K562 (cell line): ENCODE results near the gene ZFPM1. TPM values are rescaled to one million over a fixed set of nuclear protein-coding genes. Genes with fewer than 3 reads are reported as not detected.

Source experiments
- ATF3 ChIP-seq, 2 experiments: fragments of 450-650 bp in 1 of 2; sonication (generic) in 1 of 2; formaldehyde crosslinking in 1 of 2; IDR thresholded peaks in 1 of 2; conservative IDR thresholded peaks in 1 of 2; 2 replicates each; pipeline versions ENCODE4 v1.6.1 to v1.8.1; 2016 to 2023; ENCODE audit warnings: mild to moderate bottlenecking in 2 of 2, moderate library complexity in 2 of 2, inconsistent platforms in 1 of 2, missing genetic modification reagents in 1 of 2
- CCNT2 ChIP-seq: IDR thresholded peaks from 2 replicates; pipeline ENCODE4 v1.6.1; 2011; ENCODE audit warnings: borderline replicate concordance, low read depth, mild to moderate bottlenecking, moderate library complexity, mixed read lengths, low read length; ENCODE audit not compliant: insufficient read length; ENCODE audit errors: extremely low read depth
- HOXB6 ChIP-seq: fragments of 250-450 bp; sonication (Bioruptor Pico); IDR thresholded peaks from 2 replicates; pipeline ENCODE4 v1.5.1; 2022; ENCODE audit warnings: mild to moderate bottlenecking, borderline replicate concordance
- MYC ChIP-seq, 2 experiments: fragments of 250-450 bp in 1 of 2; sonication (Bioruptor Pico) in 1 of 2; IDR thresholded peaks; 2 replicates each; pipeline versions ENCODE4 v1.5.1 to v1.6.1; 2012 to 2021; ENCODE audit warnings: low read depth in 2 of 2, borderline replicate concordance in 1 of 2, improper control_type of control experiment in 1 of 2, low read length in 1 of 2, mild to moderate bottlenecking in 1 of 2, moderate library complexity in 1 of 2
- RBM25 ChIP-seq: fragments of 200-400 bp; formaldehyde crosslinking; IDR thresholded peaks from 2 replicates; pipeline ENCODE4 v1.6.1; 2018; ENCODE audit warnings: low read length, low read depth, moderate library complexity; ENCODE audit not compliant: severe bottlenecking
- RFX1 ChIP-seq: fragments of 450-650 bp; IDR thresholded peaks from 2 replicates; pipeline ENCODE4 v1.6.1; 2016; ENCODE audit warnings: mild to moderate bottlenecking, moderate library complexity
- SNIP1 ChIP-seq: fragments of 450-650 bp; IDR thresholded peaks from 2 replicates; pipeline ENCODE4 v1.7.1; 2017; ENCODE audit warnings: low read depth, mild to moderate bottlenecking
- TOE1 ChIP-seq, 2 experiments: fragments of 450-650 bp in 1 of 2; sonication (generic) in 1 of 2; formaldehyde crosslinking in 1 of 2; IDR thresholded peaks; 2 replicates each; pipeline versions ENCODE4 v1.7.1 to v1.8.0; 2016 to 2022; ENCODE audit warnings: borderline replicate concordance in 2 of 2, mild to moderate bottlenecking in 2 of 2, antibody characterized with exemption in 1 of 2, inconsistent platforms in 1 of 2, low read depth in 1 of 2, missing genetic modification reagents in 1 of 2, moderate library complexity in 1 of 2
- ZBTB8A ChIP-seq: fragments of 450-650 bp; IDR thresholded peaks from 2 replicates; pipeline ENCODE4 v1.6.1; 2018; ENCODE audit warnings: mild to moderate bottlenecking, moderate library complexity; ENCODE audit not compliant: partially characterized antibody
- ZNF274 ChIP-seq: IDR thresholded peaks from 2 replicates; pipeline ENCODE4 v1.6.1; 2011; ENCODE audit warnings: low read depth, mild to moderate bottlenecking, low read length, moderate library complexity, borderline replicate concordance
- ZNF407 ChIP-seq: fragments of 450-650 bp; IDR thresholded peaks from 2 replicates; pipeline ENCODE4 v1.6.1; 2016; ENCODE audit warnings: low read depth
- polyA plus RNA-seq, 8 experiments: library from polyadenylated mRNA; depleted of rRNA in 4 of 8; stranded (reverse) in 5 of 8; unstranded in 3 of 8; fragments of >200 nt; fragmentation: Nextera tagmentation in 2 of 8; fragmentation: Illumina TruSeq in 1 of 8; extraction: Ambion mirVana in 2 of 8; extraction: Trizol in 1 of 8; gene quantifications; 2 replicates each; pipeline versions ENCODE4 v1.2.1 to v1.2.3, GENCODE V29; 2011 to 2014; ENCODE audit warnings: inconsistent platforms in 1 of 8, missing spikeins in 1 of 8
- total RNA-seq, 7 experiments: library from RNA; depleted of rRNA in 6 of 7; stranded (reverse); fragments of >200 nt in 6 of 7; fragmentation: Illumina TruSeq in 2 of 7; extraction: Trizol in 2 of 7; gene quantifications; 2 replicates each; pipeline versions ENCODE4 v1.2.1 to v1.2.3, GENCODE V29; 2011 to 2021; ENCODE audit warnings: low replicate concordance in 1 of 7
- TF ChIP-seq, protein P1 (sequence below): sonication (generic); formaldehyde crosslinking; IDR thresholded peaks from 2 replicates; pipeline ENCODE4 v1.9.0; 2022; ENCODE audit warnings: mild to moderate bottlenecking, missing genetic modification reagents

Gene ZFPM1
- total and polyA plus RNA-seq, 9 of the 15 experiments (the other 6 are each of a cell fraction or from before 2014, with no cell fraction given) = 0.03 to 35.9 (median 1.4) TPM

GRCh38 chr16:88566158-88566557 lies 113.1 kb downstream of the ZFPM1 start (continued):
- TF ChIP-seq ZNF407 = no peak
- no peak for TF ChIP-seq MYC (IDR thresholded peaks at IDR 0.05; ENCODE audit: low read depth, low read length)
- no peak for TF ChIP-seq MYC (CRISPR knock-in tag; IDR thresholded peaks at IDR 0.05; ENCODE audit: borderline replicate concordance, low read depth)
- no peak for TF ChIP-seq ZBTB8A
- TF ChIP-seq, protein P1, sequence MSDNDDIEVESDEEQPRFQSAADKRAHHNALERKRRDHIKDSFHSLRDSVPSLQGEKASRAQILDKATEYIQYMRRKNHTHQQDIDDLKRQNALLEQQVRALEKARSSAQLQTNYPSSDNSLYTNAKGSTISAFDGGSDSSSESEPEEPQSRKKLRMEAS (CRISPR knock-in tag) = 0 out of 2 replicates have a peak, but pooled peaks have one; percentile 19
- TF ChIP-seq RFX1 = peak; percentile 94
- TF ChIP-seq CCNT2 = no peak
- no peak for TF ChIP-seq SNIP1
- no peak for TF ChIP-seq RBM25
- no peak for TF ChIP-seq TOE1 (IDR thresholded peaks at IDR 0.05; ENCODE audit: borderline replicate concordance)
- no peak for TF ChIP-seq TOE1 (CRISPR knock-in tag; IDR thresholded peaks at IDR 0.05; ENCODE audit: borderline replicate concordance, low read depth)
- no peak for TF ChIP-seq HOXB6 (CRISPR knock-in tag)
- no peak for TF ChIP-seq ZNF274
- no peak for TF ChIP-seq ATF3 (IDR thresholded peaks at IDR 0.05)
- TF ChIP-seq ATF3 (CRISPR knock-in tag; conservative IDR thresholded peaks at IDR 0.05) = no peak
